Left kidney (tissue), 8 donors: ENCODE results near the gene ODF2L. TPM values are rescaled to one million over a fixed set of nuclear protein-coding genes. Genes with fewer than 3 reads are reported as not detected.

ENCODE experiments used
- DNase-seq: peaks from one replicate; pipeline ENCODE4 v3.0.0-alpha.2; 2013
- long read RNA-seq, 8 donors: transcript quantifications; one replicate each; lab custom pipeline, GENCODE V29; 2026
- polyA plus RNA-seq: library from polyadenylated mRNA; unstranded; fragments of 120-200 nt; gene quantifications from one replicate; pipeline ENCODE4 v1.2.1, GENCODE V29; 2013; ENCODE audit not compliant: insufficient read length

Gene ODF2L, protein sequence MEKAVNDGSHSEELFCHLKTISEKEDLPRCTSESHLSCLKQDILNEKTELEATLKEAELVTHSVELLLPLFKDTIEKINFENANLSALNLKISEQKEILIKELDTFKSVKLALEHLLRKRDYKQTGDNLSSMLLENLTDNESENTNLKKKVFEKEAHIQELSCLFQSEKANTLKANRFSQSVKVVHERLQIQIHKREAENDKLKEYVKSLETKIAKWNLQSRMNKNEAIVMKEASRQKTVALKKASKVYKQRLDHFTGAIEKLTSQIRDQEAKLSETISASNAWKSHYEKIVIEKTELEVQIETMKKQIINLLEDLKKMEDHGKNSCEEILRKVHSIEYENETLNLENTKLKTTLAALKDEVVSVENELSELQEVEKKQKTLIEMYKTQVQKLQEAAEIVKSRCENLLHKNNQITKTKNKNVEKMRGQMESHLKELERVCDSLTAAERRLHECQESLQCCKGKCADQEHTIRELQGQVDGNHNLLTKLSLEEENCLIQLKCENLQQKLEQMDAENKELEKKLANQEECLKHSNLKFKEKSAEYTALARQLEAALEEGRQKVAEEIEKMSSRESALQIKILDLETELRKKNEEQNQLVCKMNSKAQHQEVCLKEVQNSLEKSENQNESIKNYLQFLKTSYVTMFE
- polyA plus RNA-seq: 83.2 TPM
- long read RNA-seq, donor 1, transcript ODF2L-213 (2 exons, 1,650 nt): major isoform, 6 of 7 reads
- long read RNA-seq, donor 1, partial matches to known transcripts: 0 of 7 reads
- long read RNA-seq, donor 1, other reads (novel, unspliced or antisense): 0 of 7 reads
- long read RNA-seq, donor 2, transcript ODF2L-213 (2 exons, 1,650 nt): major isoform, 5 of 6 reads
- long read RNA-seq, donor 2, partial matches to known transcripts: 0 of 6 reads
- long read RNA-seq, donor 2, other reads (novel, unspliced or antisense): 0 of 6 reads
- long read RNA-seq, donor 3, partial matches to known transcripts: 0 of 2 reads
- long read RNA-seq, donor 3, other reads (novel, unspliced or antisense): 0 of 2 reads
- long read RNA-seq, donor 4, partial matches to known transcripts: 0 of 1 reads
- long read RNA-seq, donor 4, other reads (novel, unspliced or antisense): 0 of 1 reads
- long read RNA-seq, donor 5, transcript ODF2L-213 (2 exons, 1,650 nt): major isoform, 6 of 15 reads
- long read RNA-seq, donor 5, partial matches to known transcripts: 5 of 15 reads
- long read RNA-seq, donor 5, other reads (novel, unspliced or antisense): 0 of 15 reads
- long read RNA-seq, donor 6, partial matches to known transcripts: 0 of 5 reads
- long read RNA-seq, donor 6, other reads (novel, unspliced or antisense): 0 of 5 reads
- long read RNA-seq, donor 7, partial matches to known transcripts: 5 of 8 reads
- long read RNA-seq, donor 7, other reads (novel, unspliced or antisense): 0 of 8 reads
- long read RNA-seq, donor 8, partial matches to known transcripts: 0 of 3 reads
- long read RNA-seq, donor 8, other reads (novel, unspliced or antisense): 0 of 3 reads

DNA sequence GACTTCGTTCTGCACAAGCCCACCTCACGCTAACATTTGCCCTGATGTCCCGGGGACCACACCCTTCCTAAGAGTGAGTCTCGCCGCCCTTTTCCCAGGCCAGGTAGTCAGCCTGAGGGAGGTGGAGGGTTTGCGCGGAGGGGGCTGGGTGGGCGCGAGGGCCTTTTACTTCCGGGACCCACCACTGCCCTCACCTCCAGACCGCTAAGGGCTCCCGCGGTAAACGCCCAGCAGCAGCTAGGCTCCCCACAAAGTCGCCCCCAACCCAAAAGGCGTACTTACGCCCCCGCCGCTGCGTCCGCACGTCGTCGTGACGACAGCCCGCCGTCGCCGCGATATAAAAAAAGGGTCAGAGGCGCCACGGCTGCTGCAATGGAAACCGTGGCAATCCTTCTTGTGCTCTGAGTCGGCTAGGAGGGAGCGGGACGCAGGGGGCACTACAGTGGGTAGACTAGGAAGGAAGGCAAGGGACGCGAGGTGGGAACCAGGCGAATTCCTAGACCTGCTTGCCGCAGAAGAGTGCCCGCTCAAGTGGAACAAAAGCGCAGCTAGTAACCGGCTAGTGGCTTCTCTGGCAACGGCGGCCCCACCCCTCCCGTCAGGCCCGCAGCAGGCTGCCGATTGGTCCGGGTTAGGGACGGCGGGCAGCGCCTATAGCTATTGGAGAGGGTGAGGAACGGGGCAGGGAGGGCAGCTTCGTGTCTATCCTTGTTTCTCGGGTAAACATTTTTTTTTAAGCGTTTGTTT lies at the start of gene ODF2L:
Gene ODF2L (minus strand): TSS at position 573 of the 747 bp plus-strand sequence. CDS start 9,296 bp downstream, outside the sequence.
- peak; percentile 84 for DNase-seq

DNA sequence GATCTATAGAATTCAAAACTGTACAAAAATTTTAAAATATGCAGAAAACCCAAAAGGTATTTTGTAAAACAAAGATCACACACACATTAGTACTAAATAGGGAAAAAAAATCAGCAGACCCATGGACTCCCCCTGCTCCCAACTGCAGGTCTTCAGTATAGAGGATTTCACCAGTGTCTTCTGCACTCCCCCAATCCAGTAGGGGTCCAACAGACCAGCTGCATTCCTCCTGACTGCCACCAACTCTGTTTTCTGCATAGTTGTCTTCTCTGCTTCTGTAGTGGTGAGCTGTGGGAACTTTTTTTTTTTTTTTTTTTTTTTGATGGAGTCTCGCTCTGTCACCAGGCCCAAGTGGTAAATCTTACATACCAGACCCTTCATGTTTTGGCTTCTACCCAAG lies 49.8 kb upstream of the ODF2L start:
- no peak for DNase-seq

DNA sequence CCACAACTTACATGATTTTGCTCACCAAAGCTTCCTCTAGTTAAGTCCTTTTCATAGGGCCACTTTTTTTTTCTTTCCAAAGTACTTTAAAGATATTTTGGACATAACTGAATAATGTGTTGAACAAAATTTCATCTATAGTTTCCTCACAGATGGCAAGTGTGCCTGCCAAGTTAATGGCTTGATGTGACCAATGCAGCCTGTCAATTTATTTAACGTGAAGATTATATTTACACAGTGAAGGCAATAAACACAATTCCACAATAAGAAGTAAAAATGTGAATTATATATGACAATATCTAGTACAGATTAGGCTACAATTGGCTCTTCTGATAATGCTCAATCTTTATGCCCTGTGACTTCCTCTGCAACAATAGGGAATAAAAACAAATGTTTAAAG lies 45.9 kb upstream of the ODF2L start:
- DNase-seq: no peak

DNA sequence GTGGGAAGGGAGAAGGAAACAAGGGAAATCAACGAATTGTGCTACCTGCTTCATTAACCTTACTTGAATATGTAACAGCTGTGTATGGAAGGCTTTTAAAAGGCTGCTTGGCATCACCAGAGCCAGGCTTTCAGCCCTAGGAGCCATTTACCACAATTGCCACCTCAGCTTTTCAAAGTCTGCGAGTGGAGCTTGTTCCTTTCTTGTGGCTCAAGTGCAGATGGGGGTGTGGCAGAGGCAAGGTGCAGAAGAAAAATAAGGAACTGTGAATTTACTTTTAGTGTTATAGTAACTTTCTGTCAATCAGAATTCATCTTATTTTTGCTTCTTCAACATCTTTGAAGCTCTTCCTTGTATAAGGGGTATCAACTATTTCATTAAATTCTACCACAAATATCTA lies 45.5 kb upstream of the ODF2L start:
- DNase-seq: no peak

DNA sequence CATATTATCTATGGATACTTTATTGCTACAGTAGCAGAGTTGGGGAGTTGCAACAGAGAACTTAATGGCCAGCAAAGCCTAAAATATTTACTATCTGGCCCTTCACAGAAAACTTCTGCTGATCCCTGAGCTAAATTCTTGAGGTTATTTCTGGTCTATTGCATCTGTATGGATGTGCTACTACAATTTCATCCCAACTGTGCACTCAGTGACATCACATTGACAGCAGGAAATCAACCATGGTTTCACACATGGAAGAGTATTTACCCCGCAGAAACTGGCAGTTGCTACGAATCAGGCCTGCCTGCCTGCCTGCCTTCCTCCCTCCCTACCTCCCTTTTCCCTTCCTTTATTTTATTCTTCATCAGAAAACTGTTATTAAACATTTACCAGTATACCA lies 39.9 kb upstream of the ODF2L start:
- no peak for DNase-seq

DNA sequence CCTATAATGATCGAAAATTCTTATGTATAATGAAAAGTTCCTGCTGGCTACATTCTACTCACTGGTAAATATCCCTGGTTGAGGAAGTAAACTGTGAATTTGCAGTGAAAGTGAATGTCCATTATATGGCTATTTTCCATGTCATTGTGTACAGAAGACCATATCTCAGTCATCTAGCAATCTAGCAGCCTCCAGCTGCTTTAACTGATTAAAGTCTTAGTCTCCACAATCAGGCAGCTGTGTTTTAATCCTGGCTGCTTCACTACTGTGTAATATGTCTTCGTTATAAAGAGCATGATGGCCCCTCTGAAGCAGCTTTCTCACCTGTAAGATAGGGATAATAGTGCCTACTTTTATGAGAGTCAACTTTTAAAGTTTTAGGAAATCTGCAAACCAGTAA lies 39.2 kb upstream of the ODF2L start:
- no peak for DNase-seq

DNA sequence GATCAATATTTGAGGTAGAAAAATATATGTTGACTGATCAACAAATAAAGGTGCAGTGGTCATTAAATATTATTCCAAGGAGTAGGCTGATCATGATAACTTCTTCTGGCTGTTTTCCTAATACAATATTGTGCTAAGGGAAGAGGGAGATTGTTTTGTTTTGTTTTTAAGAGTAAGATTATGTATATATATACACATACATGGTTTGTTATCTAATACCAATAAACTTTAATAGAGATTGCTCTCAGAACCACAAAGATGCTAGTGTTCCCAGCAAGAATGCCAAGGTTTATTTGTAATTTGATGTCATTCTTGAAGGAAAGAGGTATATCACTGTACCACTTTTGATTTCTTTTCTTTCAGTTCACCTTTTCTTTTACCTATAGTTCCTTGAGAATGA lies 37.9 kb upstream of the ODF2L start:
- DNase-seq: no peak

DNA sequence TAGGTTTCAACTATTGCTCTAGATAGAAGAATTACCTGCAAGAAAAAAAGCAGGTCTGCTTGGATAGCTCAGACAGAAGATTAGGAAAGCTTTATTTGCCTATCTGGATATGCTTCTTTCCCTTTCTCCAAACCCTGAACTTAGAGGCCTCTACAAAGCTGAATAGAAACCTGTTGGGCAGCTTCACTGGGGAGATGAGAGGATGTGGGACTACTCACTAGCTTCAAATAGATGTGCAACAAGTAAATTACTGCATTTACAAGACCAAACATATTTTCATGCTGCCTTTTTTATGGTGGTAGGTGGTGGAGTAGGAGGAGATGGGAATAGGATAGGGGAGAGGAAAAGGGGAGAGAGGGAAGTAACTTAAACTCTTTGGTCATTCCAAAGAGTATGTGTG lies 34.3 kb upstream of the ODF2L start:
- DNase-seq: no peak

DNA sequence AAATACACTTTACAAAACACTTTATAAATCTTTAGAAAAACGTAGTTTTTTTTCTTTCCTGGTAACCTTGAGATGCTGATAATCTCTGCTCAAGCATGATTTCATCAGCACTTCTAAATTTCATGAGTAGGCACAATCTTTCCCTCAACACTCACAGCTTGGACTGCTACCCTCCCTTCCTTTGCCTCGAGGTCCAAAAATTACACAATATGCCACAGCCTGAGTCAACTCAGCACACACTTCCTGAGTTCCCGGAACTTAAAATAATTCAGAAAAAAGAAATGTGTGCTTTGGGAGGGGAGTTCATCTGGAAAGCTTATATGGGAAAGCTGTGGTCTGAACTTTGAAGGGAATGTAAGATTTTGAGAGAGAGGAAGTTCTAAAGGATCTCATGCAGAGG lies 33.7 kb upstream of the ODF2L start:
- peak; percentile 17 for DNase-seq

DNA sequence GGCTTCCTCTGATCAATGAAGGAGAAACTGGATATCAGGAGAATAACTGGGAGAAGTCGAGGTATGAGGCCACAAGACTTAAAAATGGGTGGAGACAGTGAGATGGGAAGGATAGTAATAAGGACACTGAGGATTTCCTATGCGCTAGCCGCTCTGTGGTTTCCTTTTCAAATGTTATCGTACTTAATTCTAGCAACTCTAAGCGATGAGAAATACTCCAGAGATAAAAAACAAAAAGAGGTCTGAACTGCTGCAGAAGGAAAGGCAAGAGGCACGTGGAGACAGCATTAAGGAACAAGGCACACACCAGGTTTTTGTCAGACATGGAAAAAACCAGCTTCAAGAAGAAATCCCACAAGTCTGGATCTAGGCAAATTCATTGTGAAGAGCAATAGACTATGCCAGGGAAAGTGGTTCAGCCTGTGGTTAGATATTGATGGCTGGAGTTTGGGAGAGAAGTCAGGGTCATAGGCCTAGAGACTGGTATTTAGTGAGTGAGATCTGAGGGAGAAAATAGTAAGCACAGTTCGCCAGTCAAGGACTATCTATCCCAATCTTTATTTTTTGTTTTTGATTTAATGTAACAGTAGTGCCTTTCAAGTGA lies 33.1 kb upstream of the ODF2L start:
- DNase-seq: no peak

DNA sequence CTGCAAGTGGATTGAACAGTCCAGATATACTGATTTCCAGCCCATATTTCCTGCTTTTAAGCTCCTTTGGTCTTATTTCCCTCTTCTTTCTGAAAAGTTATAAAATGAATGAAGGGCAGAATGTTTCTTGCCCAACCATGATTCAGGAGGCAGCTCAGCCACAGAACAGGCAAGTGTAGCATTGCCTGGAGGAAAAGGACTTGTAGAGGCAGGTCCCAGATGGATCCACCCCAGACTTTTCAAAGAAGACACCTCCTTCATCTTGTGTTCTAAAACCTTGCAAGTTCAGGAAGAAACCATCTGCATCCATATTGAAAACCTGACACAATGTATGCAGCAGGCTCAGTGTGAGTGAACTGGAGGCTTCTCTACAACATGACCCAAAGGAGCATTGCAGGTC lies 27.8 kb upstream of the ODF2L start, which contains the start of gene CLCA2:
Gene CLCA2 (plus strand): TSS at position 299 of the 400 bp plus-strand sequence. CDS start 77 bp downstream, at position 376.
- DNase-seq: no peak

DNA sequence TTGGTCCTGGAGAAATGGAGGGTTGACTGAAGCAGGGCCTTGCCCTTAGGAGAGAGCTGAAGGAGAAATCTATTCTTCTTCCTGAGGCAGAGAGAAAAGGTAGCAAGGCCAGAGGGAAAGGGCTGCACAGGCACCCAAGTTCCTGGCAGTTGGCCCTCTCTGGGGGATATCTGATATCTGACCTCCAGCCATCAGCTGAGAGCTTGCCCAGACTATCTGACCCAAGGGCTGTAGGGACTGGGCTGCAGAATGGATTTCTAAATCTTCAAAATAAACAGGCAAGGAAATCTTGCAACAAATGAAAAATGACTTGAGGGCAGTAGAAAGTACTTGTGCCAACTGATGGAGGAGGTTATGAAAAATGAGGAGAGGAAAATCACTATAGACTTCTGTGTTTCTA lies 27.4 kb upstream of the ODF2L start:
- no peak for DNase-seq

DNA sequence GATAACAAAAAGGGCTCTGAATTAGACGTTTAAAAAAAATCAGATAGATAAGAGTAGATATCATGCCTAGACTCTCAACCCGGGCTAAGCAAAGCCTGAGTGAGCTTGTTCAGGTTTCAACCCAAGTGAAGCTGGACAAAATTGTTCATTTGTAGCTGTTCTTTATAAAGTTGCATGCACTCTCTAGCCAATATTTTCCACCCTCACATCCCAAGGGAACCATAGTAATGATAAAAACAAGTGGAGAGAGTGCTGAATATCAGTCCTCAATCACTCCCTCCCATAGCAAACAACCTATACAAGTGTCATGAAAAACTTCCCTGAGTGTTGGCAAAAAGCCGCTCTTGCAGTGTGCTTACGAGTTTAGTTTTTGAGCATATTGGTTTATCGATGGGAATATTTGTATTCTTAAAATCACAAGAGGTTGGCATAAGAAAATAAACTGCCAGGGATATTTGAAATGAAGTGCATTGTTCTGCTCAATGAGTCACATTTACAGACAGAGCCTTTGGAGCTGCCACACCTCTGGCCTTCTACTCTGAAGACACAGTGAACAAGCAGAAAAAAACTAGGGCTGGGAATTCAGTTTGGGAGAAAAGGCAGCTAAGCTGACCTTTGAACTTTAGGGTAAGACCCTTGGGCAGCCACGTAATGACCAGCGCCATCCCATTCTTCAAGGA lies 25.6 kb upstream of the ODF2L start:
- DNase-seq: no peak

DNA sequence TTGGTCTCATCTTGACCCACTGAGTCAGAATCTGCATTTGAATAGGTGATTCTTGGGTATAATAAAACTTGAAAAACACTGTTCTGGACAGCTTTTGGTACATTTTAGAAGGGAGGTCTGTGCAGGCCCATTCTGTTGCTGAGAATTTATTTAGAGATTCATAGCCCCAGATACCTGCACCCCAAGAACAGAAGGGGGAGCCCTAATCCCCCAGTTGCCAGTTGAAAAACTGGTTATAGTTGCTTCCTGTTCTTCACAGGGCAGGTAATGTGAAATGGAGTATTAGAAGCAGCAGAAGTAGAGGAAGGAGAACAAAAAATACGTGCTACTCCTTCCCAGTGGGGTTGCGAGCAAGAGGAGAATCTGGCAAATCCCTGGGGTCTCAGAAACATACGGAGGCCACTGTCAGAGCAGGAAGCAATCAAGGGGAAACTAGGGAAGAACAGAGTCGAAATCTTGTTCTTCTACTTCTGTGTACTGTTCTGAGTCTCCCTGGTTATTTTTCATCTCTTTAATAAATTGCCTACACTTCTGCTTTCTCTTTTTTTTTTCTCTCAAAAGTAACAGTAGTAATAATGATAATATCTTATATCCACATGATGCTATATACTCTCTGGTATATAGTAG lies 23.3 kb upstream of the ODF2L start:
- DNase-seq: no peak

DNA sequence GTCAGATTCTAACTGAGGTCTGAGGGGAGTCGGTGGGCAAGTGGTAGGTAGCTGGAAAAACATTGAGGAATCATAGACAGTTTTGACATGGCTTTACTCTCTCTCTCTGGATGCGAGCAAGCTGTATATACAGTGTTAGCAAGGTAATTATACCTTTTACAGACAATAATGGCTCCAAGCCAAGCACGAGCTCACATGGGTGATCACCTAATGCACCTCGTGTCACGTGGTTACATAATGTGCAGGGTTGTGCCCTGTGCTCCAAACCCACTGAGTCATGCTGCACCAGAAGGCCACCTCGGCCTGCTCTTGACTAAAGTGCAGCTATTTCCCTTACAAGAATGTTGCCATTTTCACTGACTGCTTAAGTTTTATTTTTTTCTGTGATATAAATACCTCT lies 20.2 kb upstream of the ODF2L start:
- no peak for DNase-seq

DNA sequence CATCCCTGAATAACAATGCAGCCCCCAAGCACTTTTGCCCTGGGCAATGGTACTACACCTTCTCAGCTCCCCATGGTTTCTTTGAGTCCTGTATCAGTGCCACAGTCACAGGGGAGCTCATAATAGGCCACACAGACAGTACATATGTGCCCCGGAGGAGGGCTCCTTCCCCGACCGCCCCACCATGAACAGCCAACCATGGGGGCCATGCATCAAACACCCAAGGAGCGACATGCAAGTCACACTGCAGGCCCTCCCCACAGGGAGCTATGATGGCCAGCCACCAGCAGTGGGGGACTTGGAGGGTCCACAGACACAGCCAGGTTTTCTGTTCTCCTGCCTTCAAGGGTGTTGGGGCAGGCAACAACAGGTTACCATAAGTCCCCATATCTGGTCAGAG lies 14.8 kb upstream of the ODF2L start:
- no peak for DNase-seq

DNA sequence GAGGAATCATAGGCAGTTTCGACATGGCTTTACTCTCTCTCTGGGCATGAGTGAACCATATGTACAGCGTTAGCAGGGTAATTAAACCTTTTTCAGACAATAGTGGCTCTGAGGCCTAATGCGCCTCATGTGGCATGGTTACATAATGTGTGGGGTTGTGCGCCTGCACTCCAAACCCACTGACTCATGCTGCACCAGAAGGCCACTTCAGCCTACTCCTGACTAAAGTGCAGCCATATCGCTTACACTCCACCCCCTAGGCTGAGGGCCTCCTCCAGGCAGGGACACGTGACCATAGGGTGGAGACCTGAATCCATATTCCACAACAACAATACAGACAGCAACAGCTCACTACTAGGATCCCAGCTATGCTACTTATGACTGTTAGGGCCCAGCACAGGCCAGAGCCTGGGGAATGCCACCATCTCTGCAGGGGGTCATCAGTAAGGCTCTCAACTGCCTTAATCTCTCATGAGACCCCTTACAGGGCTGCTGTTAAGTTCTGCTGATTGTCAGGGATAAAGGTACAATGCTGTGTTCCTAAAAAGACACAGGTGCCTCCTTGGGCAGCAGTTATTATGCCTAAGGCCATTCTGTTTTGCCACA lies 13.4 kb upstream of the ODF2L start:
- no peak for DNase-seq

DNA sequence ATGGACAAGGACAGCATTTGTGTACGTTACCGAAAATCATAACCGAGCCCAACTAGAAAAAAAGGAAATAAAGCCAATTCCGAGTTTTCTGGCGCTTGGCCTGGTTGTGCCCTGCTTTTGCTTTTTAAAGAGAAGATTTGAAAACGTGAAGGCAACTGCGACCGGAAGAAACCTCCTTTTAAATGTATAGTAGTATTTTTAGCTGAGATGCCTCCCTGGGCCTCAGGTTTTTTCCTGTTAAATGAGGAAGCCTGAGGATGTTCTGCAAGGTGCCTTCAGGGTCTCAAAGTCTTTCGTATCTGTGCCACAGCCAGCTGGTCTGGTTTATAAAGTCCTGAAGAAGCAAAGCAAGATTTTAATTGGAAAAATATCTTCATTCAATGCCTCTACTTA lies 371 bp upstream of the ODF2L start:
- peak; percentile 20 for DNase-seq

DNA sequence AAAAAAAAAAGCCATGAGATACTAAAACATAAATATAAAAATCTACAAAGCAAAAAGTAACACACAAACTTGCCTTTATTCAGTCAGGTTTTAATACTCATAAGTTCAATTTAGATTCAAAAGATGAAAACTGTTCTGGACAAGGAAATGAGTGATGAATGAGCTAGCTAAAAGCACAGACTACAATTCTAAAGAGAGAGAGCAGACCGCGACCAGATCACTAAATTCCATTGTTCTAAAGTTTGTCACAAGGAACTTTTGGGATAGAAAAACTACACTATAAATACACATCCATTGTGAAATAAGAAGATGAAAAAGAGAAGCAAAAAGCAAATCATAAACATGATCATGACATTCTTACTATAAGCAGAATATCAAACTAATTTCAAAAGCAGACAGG lies 1.7 kb downstream of the ODF2L start:
- no peak for DNase-seq
